ENCODE measurements around the gene EML2. TPM values are rescaled to one million over a fixed set of nuclear protein-coding genes. Genes with fewer than 3 reads are reported as not detected.

EML2 gene
- total and polyA plus RNA-seq, 2 of the 8 experiments (the other 6 are each of a cell fraction or from before 2014, with no cell fraction given), result 28.8 to 29.4 TPM

GRCh38 chr19:45607071-45608029, 31.8 kb downstream of the EML2 start:
- peak overlapping the region; percentile 95 for H2BK20ac ChIP-seq (ENCODE audit: low read length)
- H3K9ac ChIP-seq (replicated peaks in 1 of 4; ENCODE audit: extremely low read depth in 1 of 4, low read depth in 3 of 4, low read length in 3 of 4), result peak overlapping the region in 3 of 4 experiments; percentile 4 to 34 (median 28); a peak in 3 of 7 replicates
- peaks cover 0 to 9% (median 7%) of the 10 kb centered on the region in 4 experiments; a peak in 4 of 7 replicates for H3K27me3 ChIP-seq (replicated peaks in 1 of 4; ENCODE audit: control insufficient read depth in 3 of 4, extremely low read depth in 1 of 4, insufficient read depth in 3 of 4, low read length in 3 of 4)
- ChIA-PET CTCF (ENCODE audit: partially characterized antibody) (interaction anchor here (0.6 to 9.6 kb wide), 18 partner anchors 9 to 127 kb away, joined by 3 to 135 read pairs (median 4); partner anchors contain the start of gene EML2), POLR2A (ENCODE audit: partially characterized antibody) (interaction anchor here (0.6 to 4.3 kb wide), 5 partner anchors 9 to 56 kb away, joined by 4 to 27 read pairs (median 6); no protein-coding TSS in a partner anchor)
- peak overlapping the region; percentile 20 for H4K91ac ChIP-seq (replicated peaks; ENCODE audit: insufficient read length, low read length)
- no peak overlapping the region for H3K4ac ChIP-seq (replicated peaks; ENCODE audit: insufficient read length, low read depth, low read length)
- H2AK5ac ChIP-seq (ENCODE audit: low read depth, low read length), result peak overlapping the region; percentile 30; the same call in 1 of the 2 replicates
- H3K4me3 ChIP-seq (ENCODE audit: extremely low read depth in 1 of 4, insufficient read depth in 2 of 4, low read depth in 3 of 4, low read length in 4 of 4), result peak overlapping the region; percentile 34 to 57 (median 42); a peak in 6 of 8 replicates
- peak overlapping the region; percentile 94 for H2AFZ ChIP-seq (ENCODE audit: low read length)
- H2BK15ac ChIP-seq (ENCODE audit: low read length), result peak overlapping the region; percentile 40; the same call in 1 of the 2 replicates
- peak; percentile 67 to 97 for DNase-seq (ENCODE audit: low read depth in 1 of 2, low spot score in 2 of 2)
- H3K4me1 ChIP-seq (replicated peaks in 1 of 4; ENCODE audit: control insufficient read depth in 3 of 4, insufficient read depth in 4 of 4, low read length in 3 of 4), result peaks cover 0 to 5% (median 2%) of the 10 kb centered on the region in 4 experiments; a peak in 5 of 7 replicates
- 0 out of 2 replicates have a peak overlapping the region, but pooled peaks have one; percentile 35 for H2BK12ac ChIP-seq (ENCODE audit: low read depth, low read length)
- peak overlapping the region; percentile 89 for H3K18ac ChIP-seq (ENCODE audit: extremely low read depth, low read length)
- H3K27ac ChIP-seq (ENCODE audit: low read depth, low read length), result no peak overlapping the region
- 0 out of 4 replicates have a peak, but pooled peaks cover 0 to 3% of the 10 kb centered on the region in 2 experiments for H3K9me3 ChIP-seq (ENCODE audit: insufficient read depth in 2 of 2, low read depth in 1 of 2, low read length in 1 of 2)
- H3K79me2 ChIP-seq (ENCODE audit: control insufficient read depth in 1 of 2, insufficient read depth in 2 of 2, low read length in 2 of 2), result no peaks in the 10 kb centered on the region
- no peak overlapping the region for H4K5ac ChIP-seq (ENCODE audit: insufficient read length, low read depth, low read length)
- peak; percentile 72 for FAIRE-seq
- peak overlapping the region; percentile 92; the same call in 1 of the 2 replicates for H2BK5ac ChIP-seq (ENCODE audit: low read depth, low read length)
- peaks cover 3% of the 10 kb centered on the region; the same call in 1 of the 2 replicates for H3K23me2 ChIP-seq (ENCODE audit: low read depth, low read length)
- peaks cover 0 to 4% (median 2%) of the 10 kb centered on the region in 4 experiments; a peak in 5 of 8 replicates for H3K36me3 ChIP-seq (ENCODE audit: control insufficient read depth in 2 of 4, insufficient read depth in 4 of 4, low read length in 3 of 4)
- no peaks in the 10 kb centered on the region for H3K79me1 ChIP-seq (ENCODE audit: low read depth, low read length)
- no peak overlapping the region for H2BK120ac ChIP-seq (replicated peaks; ENCODE audit: low read depth, low read length)
- no peaks in the 10 kb centered on the region for H4K20me1 ChIP-seq (replicated peaks in 1 of 2; ENCODE audit: control insufficient read depth in 1 of 2, insufficient read depth in 2 of 2, low read length in 2 of 2)
- WGBS, 2 experiments (ENCODE audit: extremely low coverage in 1 of 2, insufficient coverage in 1 of 2, insufficient read length in 1 of 2, insufficient replicate concordance in 2 of 2, low coverage in 1 of 2, low lambda C conversion rate in 2 of 2, missing lambda C conversion rate in 1 of 2), result 14% methylated on average over 27 of the region's 28 CpGs; no CpG with 5 or more reads in 1 of the 2 experiments
- no peak overlapping the region for H3K23ac ChIP-seq (ENCODE audit: insufficient read length)
- H4K8ac ChIP-seq (ENCODE audit: extremely low read depth, insufficient read depth, low read length), result peak overlapping the region; percentile 64; the same call in 1 of the 2 replicates
- H3K14ac ChIP-seq (ENCODE audit: insufficient read length), result no peak overlapping the region
- H3K56ac ChIP-seq (replicated peaks; ENCODE audit: insufficient read length, low read depth, low read length), result no peak overlapping the region
- peak overlapping the region; percentile 31 to 93 for H3K4me2 ChIP-seq (ENCODE audit: insufficient read depth in 1 of 2, low read depth in 2 of 2, low read length in 2 of 2)
- TF ChIP-seq KDM1A (IDR thresholded peaks at IDR 0.05; ENCODE audit: borderline replicate concordance, low read length) (no peak), SP2 (IDR thresholded peaks at IDR 0.05; ENCODE audit: low read length) (no peak), SRF (IDR thresholded peaks at IDR 0.05; ENCODE audit: low read depth, low read length) (no peak), KDM5A (IDR thresholded peaks at IDR 0.05; ENCODE audit: low read length) (no peak), BACH1 (IDR thresholded peaks at IDR 0.05; ENCODE audit: low read length) (no peak), HDAC2 (IDR thresholded peaks at IDR 0.05; ENCODE audit: borderline replicate concordance in 1 of 2, low read depth in 2 of 2, low read length in 2 of 2) (no peak), BCL11A (IDR thresholded peaks at IDR 0.05; ENCODE audit: low read depth in 2 of 2, low read length in 2 of 2) (no peak), JUND (IDR thresholded peaks at IDR 0.05; ENCODE audit: low read length) (no peak), ASH2L (IDR thresholded peaks at IDR 0.05; ENCODE audit: low read length) (peak; percentile 77), GTF2F1 (IDR thresholded peaks at IDR 0.05; ENCODE audit: borderline replicate concordance, low read depth, low read length) (no peak), CHD2 (IDR thresholded peaks at IDR 0.05; ENCODE audit: low read length) (no peak)

Measured in H1 (cell line).